ENCODE measurements around the gene CYP24A1.

DNA sequence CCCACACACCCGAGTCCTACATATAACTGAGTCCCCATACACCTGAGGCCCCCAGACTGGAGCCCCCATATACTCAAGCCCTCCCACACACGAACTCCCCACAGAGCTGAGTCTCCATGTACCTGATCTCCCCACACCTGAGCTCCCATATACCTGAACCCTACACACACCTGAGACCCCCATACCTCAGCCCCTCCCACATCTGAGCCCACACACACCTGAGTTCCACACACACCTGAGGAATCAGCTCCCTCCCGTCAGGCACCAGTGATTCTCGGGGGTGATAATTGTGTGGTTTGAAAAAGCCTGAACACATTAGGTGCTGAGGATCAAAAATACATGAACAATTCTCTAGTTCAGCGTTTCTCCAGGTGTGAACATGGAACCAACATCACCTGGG, 49.5 kb upstream of the CYP24A1 start:
- TF ChIP-seq POLR2A (IDR thresholded peaks at IDR 0.05) = no peak
- TF ChIP-seq, protein P1, sequence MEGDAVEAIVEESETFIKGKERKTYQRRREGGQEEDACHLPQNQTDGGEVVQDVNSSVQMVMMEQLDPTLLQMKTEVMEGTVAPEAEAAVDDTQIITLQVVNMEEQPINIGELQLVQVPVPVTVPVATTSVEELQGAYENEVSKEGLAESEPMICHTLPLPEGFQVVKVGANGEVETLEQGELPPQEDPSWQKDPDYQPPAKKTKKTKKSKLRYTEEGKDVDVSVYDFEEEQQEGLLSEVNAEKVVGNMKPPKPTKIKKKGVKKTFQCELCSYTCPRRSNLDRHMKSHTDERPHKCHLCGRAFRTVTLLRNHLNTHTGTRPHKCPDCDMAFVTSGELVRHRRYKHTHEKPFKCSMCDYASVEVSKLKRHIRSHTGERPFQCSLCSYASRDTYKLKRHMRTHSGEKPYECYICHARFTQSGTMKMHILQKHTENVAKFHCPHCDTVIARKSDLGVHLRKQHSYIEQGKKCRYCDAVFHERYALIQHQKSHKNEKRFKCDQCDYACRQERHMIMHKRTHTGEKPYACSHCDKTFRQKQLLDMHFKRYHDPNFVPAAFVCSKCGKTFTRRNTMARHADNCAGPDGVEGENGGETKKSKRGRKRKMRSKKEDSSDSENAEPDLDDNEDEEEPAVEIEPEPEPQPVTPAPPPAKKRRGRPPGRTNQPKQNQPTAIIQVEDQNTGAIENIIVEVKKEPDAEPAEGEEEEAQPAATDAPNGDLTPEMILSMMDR (IDR thresholded peaks at IDR 0.05) = no peak

Measured in heart left ventricle (tissue), 13 donors.